HG03280 (cell line): ENCODE data around the gene KLHL8.

Experiments used
- ATAC-seq: cut with Tn5 transposase; IDR thresholded peaks from one replicate; pipeline ENCODE4 v1.9.1; 2021; ENCODE audit warnings: mild to moderate bottlenecking, moderate library complexity; ENCODE audit not compliant: unreplicated experiment

Gene KLHL8

DNA sequence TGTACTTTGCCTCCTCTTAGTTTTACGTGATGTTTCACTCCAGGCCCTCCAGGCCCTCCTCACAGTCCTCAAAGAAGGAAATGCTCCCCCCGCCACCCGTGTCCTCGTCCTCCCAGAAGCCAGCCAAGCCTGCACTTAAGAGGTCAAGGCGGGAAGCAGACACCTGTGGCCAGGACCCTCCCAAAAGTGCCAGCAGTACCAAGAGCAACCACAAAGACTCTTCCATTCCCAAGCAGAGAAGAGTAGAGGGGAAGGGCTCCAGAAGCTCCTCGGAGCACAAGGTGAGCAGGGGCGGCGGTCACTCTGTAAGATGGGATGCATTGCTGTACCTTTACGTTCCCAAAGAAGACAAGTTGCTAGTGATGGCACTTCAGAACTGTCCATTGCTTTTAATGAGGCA, 94.4 kb downstream of the KLHL8 start:
- no peak for ATAC-seq

DNA sequence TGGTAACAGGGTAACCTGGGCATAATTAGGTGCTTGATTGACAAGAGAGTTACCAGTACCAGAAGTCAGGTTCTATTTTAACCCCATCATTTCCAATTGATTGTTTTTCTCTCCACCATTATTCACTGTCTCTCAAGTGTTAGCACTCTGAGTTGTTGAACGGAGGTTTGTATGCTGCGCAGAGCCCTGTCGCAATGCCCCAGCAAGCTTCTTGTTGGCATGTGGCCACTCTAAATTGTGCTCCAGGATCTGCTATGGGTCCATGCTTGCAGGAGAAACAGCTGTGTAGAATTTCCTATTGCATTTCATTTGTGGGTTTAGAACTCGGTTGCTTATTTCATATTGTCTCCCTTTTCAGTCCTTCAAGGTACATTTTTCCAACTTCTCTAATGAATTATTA, 98.2 kb downstream of the KLHL8 start:
- no peak for ATAC-seq

DNA sequence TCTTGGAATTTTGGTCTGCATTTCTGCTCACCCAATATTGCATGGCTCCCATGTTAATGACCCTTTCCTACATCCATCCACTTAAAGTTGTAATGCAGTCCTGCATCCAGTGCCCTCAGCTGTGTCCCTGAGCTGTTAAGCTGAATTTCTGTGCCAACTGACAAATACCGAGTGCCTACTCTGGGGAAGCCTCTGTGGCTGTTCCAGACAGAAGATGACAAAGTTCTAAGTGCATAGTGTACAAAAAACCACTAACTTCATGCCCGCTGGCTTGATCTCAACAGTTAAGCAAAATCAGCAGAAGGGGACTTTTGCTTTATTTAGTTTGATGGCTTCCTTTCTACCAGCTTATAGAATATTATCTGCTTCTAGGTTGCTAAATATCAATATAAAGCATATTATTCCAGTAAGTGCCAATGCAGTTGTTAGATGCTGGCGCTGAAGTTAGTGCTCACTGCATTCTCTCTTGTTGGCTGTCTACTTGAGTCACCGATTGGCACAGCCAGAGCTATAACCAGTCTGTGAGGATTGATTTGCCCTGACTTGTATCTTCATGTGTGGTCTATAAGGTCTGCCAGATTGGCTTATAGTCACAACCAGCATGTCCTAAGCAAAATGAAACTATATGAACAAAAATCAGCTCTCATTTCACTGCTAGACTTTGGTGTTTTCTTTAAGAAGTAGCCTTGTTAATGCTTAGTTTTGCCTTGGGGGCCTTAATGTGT, 98.9 kb downstream of the KLHL8 start:
- no peak for ATAC-seq

DNA sequence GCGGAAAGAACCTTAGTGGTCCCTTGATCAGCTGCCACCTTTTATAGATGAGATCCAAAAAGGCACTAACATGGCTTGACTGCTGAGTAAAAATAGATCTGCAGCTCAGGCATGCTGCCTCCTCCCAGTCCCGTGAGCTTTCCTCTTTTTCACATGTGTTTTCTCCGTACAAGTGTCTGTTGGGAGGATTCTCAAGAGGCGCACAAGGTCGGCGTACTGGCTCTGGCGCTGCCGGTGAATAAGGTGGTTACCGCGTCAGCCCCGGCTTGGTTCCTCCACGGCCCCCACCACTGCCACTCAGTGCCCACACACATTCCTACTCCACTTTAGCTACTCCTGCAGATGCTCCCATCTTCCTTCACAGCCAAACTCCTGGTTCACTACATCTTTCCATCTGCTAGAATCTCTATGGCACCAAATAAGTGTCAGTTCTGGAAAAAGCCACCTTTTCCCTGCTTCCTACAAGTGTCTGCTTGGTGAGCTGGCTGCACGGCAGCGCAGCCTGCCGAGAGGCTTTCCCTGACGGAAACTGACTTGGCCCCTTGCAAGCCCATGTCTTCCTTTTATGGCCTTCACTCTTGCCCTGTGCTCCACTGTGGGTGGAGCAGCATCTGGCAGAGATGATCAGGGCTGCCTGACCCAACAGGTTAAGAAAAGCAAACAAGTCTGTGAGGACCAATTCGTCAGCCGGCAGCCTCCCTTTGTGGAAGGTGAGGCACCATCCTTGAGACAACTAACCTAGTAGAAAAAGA, 99.8 kb downstream of the KLHL8 start:
- no peak for ATAC-seq

GRCh38 chr4:87120010-87120409, 100.4 kb downstream of the KLHL8 start:
- ATAC-seq = no peak

DNA sequence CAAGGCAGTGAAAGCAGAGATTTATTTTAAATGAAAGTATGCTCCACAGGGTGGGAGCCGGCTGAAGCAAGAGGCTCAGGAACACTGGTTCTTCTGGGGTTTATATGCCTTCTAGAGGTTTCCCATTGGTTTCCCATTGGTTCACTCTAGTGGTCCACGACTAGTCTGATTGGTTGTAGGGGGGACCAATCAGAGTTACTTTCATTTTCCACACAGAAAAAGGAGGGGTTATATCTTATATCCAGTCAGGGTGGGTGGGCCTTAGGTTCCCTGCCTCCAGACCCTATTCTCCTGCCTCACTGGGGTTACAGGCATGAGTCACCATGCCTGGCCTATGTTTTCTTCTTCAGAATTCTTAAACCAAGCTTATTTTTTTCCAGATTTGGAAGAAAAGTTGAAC, 101.6 kb downstream of the KLHL8 start:
- ATAC-seq = no peak

DNA sequence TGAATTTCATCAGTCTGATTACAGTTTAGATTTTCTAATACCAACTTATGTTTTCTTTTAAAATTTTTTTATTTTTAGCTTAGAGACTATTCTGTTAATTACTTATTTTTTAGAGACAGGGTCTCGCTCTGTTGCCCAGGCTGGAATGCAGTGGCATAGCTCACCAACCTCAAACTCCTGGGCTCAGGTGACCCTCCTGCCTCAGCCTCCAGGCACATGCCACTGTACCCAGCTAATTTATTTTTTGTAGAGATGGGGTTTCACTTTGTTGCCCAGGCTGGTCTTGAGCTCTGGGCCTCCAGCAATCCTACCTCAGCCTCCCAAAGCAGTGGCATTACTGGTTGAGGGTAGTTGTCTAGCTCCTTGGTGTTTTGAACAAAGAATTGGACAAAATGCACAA, 102.0 kb downstream of the KLHL8 start:
- ATAC-seq = no peak

- ATAC-seq = no peak
Observed at GRCh38 chr4:87117732-87118075, 102.7 kb downstream of the KLHL8 start.

GRCh38 chr4:87117051-87117731, 103.2 kb downstream of the KLHL8 start:
- no peak for ATAC-seq

DNA sequence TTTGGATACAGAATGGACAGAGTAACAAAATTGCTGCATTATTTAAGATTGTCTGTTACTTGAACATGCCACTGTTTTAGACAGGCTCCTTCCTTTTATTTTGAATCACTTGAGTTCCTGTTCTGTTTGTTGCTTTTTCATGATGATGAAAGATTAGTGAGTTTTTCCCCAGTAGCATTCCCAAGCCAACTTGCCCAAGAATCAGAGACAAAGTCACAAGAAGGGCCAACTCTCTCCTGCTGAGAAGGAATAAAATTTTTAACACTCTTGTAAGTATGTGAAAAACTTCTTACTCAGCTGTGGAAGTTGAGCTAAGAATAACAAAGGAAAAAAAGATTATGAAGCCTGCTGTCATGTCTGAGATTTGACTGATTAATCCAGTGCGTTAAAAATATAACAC, 104.2 kb downstream of the KLHL8 start:
- no peak for ATAC-seq

DNA sequence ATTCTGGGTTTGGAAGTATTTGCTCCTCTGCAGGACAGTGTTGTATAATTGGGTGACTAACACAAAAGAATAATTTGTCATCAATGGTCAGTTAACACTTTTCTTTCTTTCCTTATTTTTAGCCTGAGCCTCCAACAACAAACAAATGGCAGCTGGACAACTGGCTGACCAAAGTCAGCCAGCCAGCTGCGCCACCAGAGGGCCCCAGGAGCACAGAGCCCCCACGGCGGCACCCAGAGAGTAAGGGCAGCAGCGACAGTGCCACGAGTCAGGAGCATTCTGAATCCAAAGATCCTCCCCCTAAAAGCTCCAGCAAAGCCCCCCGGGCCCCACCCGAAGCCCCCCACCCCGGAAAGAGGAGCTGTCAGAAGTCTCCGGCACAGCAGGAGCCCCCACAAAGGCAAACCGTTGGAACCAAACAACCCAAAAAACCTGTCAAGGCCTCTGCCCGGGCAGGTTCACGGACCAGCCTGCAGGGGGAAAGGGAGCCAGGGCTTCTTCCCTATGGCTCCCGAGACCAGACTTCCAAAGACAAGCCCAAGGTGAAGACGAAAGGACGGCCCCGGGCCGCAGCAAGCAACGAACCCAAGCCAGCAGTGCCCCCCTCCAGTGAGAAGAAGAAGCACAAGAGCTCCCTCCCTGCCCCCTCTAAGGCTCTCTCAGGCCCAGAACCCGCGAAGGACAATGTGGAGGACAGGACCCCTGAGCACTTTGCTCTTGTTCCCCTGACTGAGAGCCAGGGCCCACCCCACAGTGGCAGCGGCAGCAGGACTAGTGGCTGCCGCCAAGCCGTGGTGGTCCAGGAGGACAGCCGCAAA, 106.0 kb downstream of the KLHL8 start:
- ATAC-seq = no peak

DNA sequence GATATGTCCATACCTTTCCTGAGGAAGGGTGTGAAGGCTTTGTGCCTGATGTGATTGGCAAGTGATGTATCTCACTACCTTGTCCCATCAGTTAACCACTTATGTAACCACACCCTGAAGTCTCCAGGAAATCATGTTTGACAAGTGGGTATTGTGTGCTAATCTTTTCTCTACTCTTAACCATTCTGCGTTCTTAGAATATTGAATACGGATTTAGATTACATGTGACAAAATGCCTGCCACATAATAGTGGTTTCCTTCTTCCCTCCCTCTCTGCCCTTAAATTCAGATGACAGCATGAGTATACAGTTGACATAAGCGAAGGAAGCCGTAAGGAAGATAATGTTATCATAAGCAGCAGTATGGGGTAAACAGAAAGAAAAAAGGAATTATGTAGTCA, 108.4 kb downstream of the KLHL8 start:
- ATAC-seq = no peak
